AG09319 (cell line): ENCODE data around the gene CLASP1.

Experiments used
- DNase-seq: peaks from one replicate; pipeline ENCODE4 v3.0.0-alpha.2; 2010; ENCODE audit warnings: low read depth; ENCODE audit errors: extremely low read depth
- TF ChIP-seq, protein P1 (sequence below): IDR thresholded peaks from 2 replicates; pipeline ENCODE4 v1.5.1; 2011; ENCODE audit warnings: low read depth, mild to moderate bottlenecking, inconsistent platforms, low read length, moderate library complexity

Gene CLASP1

DNA sequence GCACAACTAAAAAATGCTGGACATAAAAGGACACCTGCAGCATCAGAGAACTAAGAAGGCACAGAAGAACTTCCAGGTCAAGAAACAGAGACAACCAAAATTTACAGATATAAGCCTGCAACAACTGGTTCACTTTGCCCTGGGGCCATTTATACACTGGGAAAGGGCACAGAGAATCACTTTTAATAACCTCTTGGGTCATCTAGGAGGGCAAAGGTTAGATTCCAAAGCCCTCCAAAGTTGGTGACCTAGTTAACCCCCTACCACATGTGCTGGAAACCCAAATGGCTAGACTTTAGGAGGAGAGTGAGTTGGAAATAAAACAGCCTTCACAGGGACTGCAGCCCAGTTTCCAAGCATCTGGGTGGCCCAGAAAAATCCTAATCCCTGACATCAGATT is 115.3 kb downstream of the CLASP1 start:
- TF ChIP-seq, protein P1, sequence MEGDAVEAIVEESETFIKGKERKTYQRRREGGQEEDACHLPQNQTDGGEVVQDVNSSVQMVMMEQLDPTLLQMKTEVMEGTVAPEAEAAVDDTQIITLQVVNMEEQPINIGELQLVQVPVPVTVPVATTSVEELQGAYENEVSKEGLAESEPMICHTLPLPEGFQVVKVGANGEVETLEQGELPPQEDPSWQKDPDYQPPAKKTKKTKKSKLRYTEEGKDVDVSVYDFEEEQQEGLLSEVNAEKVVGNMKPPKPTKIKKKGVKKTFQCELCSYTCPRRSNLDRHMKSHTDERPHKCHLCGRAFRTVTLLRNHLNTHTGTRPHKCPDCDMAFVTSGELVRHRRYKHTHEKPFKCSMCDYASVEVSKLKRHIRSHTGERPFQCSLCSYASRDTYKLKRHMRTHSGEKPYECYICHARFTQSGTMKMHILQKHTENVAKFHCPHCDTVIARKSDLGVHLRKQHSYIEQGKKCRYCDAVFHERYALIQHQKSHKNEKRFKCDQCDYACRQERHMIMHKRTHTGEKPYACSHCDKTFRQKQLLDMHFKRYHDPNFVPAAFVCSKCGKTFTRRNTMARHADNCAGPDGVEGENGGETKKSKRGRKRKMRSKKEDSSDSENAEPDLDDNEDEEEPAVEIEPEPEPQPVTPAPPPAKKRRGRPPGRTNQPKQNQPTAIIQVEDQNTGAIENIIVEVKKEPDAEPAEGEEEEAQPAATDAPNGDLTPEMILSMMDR = no peak

GRCh38 chr2:121532894-121533293 is 116.4 kb downstream of the CLASP1 start:
- no peak for DNase-seq
- TF ChIP-seq, protein P1 = no peak

More for the DNA sequence above, 115.3 kb downstream of the CLASP1 start:
- no peak for DNase-seq

DNA sequence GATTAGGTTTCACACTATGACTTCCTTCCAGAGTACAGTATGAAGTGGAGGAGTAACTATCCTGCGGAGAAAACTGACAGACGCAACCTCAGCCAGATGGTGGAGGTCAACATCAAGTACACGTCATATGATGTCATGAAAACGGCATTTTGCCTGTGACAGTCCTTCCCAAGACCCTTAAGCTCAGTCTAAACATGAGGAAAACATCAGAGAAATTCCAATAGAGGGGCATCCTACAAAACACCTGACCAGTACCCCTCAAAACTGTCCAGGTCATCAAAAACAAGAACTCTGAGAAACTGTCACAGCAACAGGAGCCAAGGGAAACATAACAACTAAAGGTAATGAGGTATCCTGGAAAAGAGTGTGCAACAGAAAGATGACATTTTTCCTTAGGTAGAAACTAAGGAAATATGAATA is 116.9 kb downstream of the CLASP1 start:
- TF ChIP-seq, protein P1 = no peak
- no peak for DNase-seq

DNA sequence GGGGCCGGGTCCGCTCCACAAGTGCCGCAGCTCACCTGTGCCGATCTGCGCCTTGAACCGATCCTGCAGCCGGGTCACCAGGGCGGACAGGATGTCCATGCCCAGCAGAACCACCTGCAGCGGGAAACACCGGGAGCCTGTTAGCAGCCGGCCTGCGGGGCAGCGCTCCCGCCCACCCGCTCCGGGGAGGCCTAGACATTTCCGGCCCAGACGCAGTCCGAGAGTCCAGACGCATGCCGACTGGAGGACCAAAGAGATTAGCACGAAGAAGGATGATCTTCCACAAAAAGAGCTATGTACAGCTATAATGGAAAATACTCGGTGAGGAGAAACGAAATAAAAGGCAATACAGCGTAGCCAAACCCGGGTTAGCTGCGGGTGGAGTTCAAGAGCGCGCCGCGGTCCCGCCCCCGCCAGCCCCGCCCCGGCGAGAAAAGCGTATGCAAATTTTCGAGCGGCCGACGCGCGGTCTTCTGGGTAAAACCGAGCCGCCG is 119.0 kb downstream of the CLASP1 start:
- TF ChIP-seq, protein P1 = no peak
- peak; percentile 22 for DNase-seq

- DNase-seq = peak; percentile 12
- TF ChIP-seq, protein P1 = no peak
Measured at GRCh38 chr2:121529439-121530211, 119.6 kb downstream of the CLASP1 start.

GRCh38 chr2:121527009-121527682 is 122.1 kb downstream of the CLASP1 start:
- TF ChIP-seq, protein P1 = no peak
- DNase-seq = peak; percentile 30
